HEK293 (cell line): ENCODE data around the gene MFSD11.
A peak's percentile ranks its signal among the peaks of the same experiment; 100 is the strongest.

ENCODE experiments used
- CTCF ChIA-PET: fragments of 350-600 bp; formaldehyde crosslinking; extraction: SDS; loops from one replicate; lab custom pipeline; 2021; ENCODE audit warnings: antibody characterized with exemption; lab: Yijun Ruan, JAX
- POLR2A ChIA-PET: fragments of 300-600 bp; formaldehyde crosslinking; extraction: SDS; loops from one replicate; lab custom pipeline; 2020; ENCODE audit warnings: antibody characterized with exemption, inconsistent platforms; lab: Yijun Ruan, JAX
- H3K27ac ChIP-seq: fragments of 200-500 bp; sonication (Bioruptor generic); 2 replicates; pipeline ENCODE4 v1.5.1; 2014; ENCODE audit warnings: low read depth, low read length, control low read depth, inconsistent platforms; ENCODE audit errors: extremely low read depth
- H3K36me3 ChIP-seq, 2 experiments: fragments of 200-500 bp in 1 of 2; sonication (Bioruptor generic) in 1 of 2; 1 replicate in 1 of 2; 2 replicates in 1 of 2; pipeline ENCODE4 v1.5.1; 2014 to 2017; ENCODE audit warnings: inconsistent platforms in 2 of 2, low read length in 2 of 2; ENCODE audit not compliant: control insufficient read depth in 2 of 2, insufficient read depth in 1 of 2
- H3K4me1 ChIP-seq: fragments of 200-500 bp; sonication (Bioruptor generic); 2 replicates; pipeline ENCODE4 v1.5.1; 2014; ENCODE audit warnings: mild to moderate bottlenecking, low read length, inconsistent platforms; ENCODE audit not compliant: control insufficient read depth, insufficient read depth
- H3K4me3 ChIP-seq: 2 replicates; pipeline ENCODE4 v1.5.1; 2011; ENCODE audit warnings: low read depth, mild to moderate bottlenecking, control low read depth, low read length, moderate library complexity
- H3K9me3 ChIP-seq: fragments of 200-500 bp; sonication (Bioruptor generic); 2 replicates; pipeline ENCODE4 v1.5.1; 2014; ENCODE audit warnings: low read depth, low read length, inconsistent platforms; ENCODE audit not compliant: control insufficient read depth, insufficient read depth
- FEZF1 ChIP-seq: fragments of 450-650 bp; formaldehyde crosslinking; IDR thresholded peaks from 2 replicates; pipeline ENCODE4 v1.5.1; 2016; ENCODE audit warnings: missing biosample characterization, missing genetic modification characterization
- GLI2 ChIP-seq: fragments of 450-650 bp; formaldehyde crosslinking; IDR thresholded peaks from 2 replicates; pipeline ENCODE4; 2017; ENCODE audit warnings: missing biosample characterization, missing genetic modification characterization, low read depth, borderline replicate concordance
- HOXA7 ChIP-seq: sonication (generic); formaldehyde crosslinking; IDR thresholded peaks from 2 replicates; pipeline ENCODE4 v1.8.1; 2022; ENCODE audit warnings: missing genetic modification reagents, borderline replicate concordance
- MZF1 ChIP-seq: fragments of 450-650 bp; formaldehyde crosslinking; IDR thresholded peaks from 2 replicates; pipeline ENCODE4 v1.5.1; 2017; ENCODE audit warnings: missing biosample characterization, missing genetic modification characterization, borderline replicate concordance
- PRDM6 ChIP-seq: fragments of 450-650 bp; formaldehyde crosslinking; IDR thresholded peaks from 2 replicates; pipeline ENCODE4 v1.5.1; 2017; ENCODE audit warnings: missing biosample characterization, missing genetic modification characterization
- ZBTB20 ChIP-seq: fragments of 450-650 bp; formaldehyde crosslinking; IDR thresholded peaks from 2 replicates; pipeline ENCODE4 v1.5.1; 2016; ENCODE audit warnings: missing biosample characterization, missing genetic modification characterization
- ZBTB44 ChIP-seq: fragments of 450-650 bp; IDR thresholded peaks from 2 replicates; pipeline ENCODE4 v1.5.1; 2018; ENCODE audit warnings: missing biosample characterization, mild to moderate bottlenecking, missing genetic modification characterization
- ZIC2 ChIP-seq: fragments of 450-650 bp; formaldehyde crosslinking; IDR thresholded peaks from 2 replicates; pipeline ENCODE4 v1.5.1; 2016; ENCODE audit warnings: missing biosample characterization, missing genetic modification characterization
- ZNF140 ChIP-seq: fragments of 450-650 bp; formaldehyde crosslinking; IDR thresholded peaks from 2 replicates; pipeline ENCODE4 v1.5.1; 2016; ENCODE audit warnings: missing biosample characterization, missing genetic modification characterization
- ZNF292 ChIP-seq: fragments of 450-650 bp; formaldehyde crosslinking; IDR thresholded peaks from 2 replicates; pipeline ENCODE4 v1.5.1; 2016; ENCODE audit warnings: low read depth, missing biosample characterization, missing genetic modification characterization, borderline replicate concordance
- ZNF639 ChIP-seq: fragments of 450-650 bp; formaldehyde crosslinking; IDR thresholded peaks from 2 replicates; pipeline ENCODE4 v1.5.1; 2016; ENCODE audit warnings: missing biosample characterization, missing genetic modification characterization
- ZNF664 ChIP-seq: fragments of 450-650 bp; formaldehyde crosslinking; IDR thresholded peaks from 2 replicates; pipeline ENCODE4 v1.5.1; 2016; ENCODE audit warnings: missing biosample characterization, missing genetic modification characterization
- ZNF747 ChIP-seq: fragments of 450-650 bp; formaldehyde crosslinking; IDR thresholded peaks from 2 replicates; pipeline ENCODE4 v1.5.1; 2016; ENCODE audit warnings: missing biosample characterization, missing genetic modification characterization
- ZSCAN30 ChIP-seq: fragments of 450-650 bp; IDR thresholded peaks from 2 replicates; pipeline ENCODE4 v1.5.1; 2018; ENCODE audit warnings: missing biosample characterization, mild to moderate bottlenecking, missing genetic modification characterization, moderate library complexity
- TF ChIP-seq, protein P1 (sequence below): fragments of 450-650 bp; formaldehyde crosslinking; IDR thresholded peaks from 2 replicates; pipeline ENCODE4 v1.5.1; 2016; ENCODE audit warnings: missing biosample characterization, missing genetic modification characterization
- TF ChIP-seq, protein P2 (sequence below): fragments of 450-650 bp; formaldehyde crosslinking; IDR thresholded peaks from 2 replicates; pipeline ENCODE4 v1.5.1; 2016; ENCODE audit warnings: missing biosample characterization, missing genetic modification characterization
- TF ChIP-seq, protein P3 (sequence below): fragments of 450-650 bp; formaldehyde crosslinking; IDR thresholded peaks from 2 replicates; pipeline ENCODE4 v1.5.1; 2016; ENCODE audit warnings: missing biosample characterization, missing genetic modification characterization
- TF ChIP-seq, protein P4 (sequence below): fragments of 450-650 bp; formaldehyde crosslinking; IDR thresholded peaks from 2 replicates; pipeline ENCODE4 v1.5.1; 2017; ENCODE audit warnings: missing biosample characterization, missing genetic modification characterization

The MFSD11 gene

DNA sequence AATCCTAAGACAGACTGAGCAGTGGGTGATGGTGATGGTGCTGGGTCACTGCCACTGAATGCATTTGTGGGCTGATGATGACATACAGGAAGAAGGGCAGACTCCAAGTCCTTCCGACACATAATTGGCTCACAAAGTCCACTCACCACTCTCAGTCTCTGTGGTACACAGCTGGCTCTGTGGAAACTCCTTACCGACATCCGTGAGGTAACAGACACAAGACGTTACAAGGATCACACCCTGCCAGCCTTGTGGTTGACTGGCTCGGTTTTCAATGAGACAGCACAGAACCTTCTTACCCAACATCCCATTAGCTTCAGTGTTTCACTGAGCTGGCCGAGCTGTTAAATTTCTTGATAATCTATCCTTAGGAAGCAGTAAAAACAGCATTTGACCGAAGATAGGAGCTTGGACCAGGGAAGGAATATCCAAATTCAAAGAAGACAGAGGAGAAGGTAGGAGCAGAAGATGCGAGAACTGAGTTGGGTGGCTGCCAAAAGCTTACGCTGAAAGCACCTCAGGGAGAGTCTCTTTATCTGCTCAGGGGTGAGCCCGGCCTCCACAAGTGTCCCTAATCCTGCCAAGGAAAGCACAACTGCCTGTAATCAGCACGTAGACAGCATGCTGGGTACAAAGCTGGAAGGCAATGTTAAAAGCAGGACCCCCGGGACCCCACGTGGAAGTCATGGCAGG is 21.6 kb upstream of the MFSD11 start (continued):
- peak; percentile 32; the same call in 1 of the 2 replicates for TF ChIP-seq PRDM6 (tag by site-specific recombination)
- TF ChIP-seq ZNF664 (tag by site-specific recombination): no peak
- TF ChIP-seq, all 188 proteins: peak for 36

GRCh38 chr17:76716839-76717215 is 21.1 kb upstream of the MFSD11 start:
- POLR2A ChIA-PET: interaction anchor here (0.6 to 3.1 kb wide), 17 partner anchors 8 to 1720 kb away, joined by 3 to 22 read pairs (median 4); partner anchors contain the start of genes JMJD6, METTL23 and MFSD11
- TF ChIP-seq GLI2 (0 out of 2 replicates have a peak, but pooled peaks have one; percentile 4), ZIC2 (tag by site-specific recombination) (peak; percentile 40; the same call in 1 of the 2 replicates), ZNF140 (tag by site-specific recombination) (no peak), MZF1 (tag by site-specific recombination) (0 out of 2 replicates have a peak, but pooled peaks have one; percentile 1), ZBTB20 (tag by site-specific recombination) (peak; percentile 72), ZBTB44 (tag by site-specific recombination) (0 out of 2 replicates have a peak, but pooled peaks have one; percentile 34), ZNF639 (no peak), FEZF1 (tag by site-specific recombination) (peak; percentile 99)
- TF ChIP-seq, protein P1, sequence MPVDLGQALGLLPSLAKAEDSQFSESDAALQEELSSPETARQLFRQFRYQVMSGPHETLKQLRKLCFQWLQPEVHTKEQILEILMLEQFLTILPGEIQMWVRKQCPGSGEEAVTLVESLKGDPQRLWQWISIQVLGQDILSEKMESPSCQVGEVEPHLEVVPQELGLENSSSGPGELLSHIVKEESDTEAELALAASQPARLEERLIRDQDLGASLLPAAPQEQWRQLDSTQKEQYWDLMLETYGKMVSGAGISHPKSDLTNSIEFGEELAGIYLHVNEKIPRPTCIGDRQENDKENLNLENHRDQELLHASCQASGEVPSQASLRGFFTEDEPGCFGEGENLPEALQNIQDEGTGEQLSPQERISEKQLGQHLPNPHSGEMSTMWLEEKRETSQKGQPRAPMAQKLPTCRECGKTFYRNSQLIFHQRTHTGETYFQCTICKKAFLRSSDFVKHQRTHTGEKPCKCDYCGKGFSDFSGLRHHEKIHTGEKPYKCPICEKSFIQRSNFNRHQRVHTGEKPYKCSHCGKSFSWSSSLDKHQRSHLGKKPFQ: no peak
- TF ChIP-seq, protein P2, sequence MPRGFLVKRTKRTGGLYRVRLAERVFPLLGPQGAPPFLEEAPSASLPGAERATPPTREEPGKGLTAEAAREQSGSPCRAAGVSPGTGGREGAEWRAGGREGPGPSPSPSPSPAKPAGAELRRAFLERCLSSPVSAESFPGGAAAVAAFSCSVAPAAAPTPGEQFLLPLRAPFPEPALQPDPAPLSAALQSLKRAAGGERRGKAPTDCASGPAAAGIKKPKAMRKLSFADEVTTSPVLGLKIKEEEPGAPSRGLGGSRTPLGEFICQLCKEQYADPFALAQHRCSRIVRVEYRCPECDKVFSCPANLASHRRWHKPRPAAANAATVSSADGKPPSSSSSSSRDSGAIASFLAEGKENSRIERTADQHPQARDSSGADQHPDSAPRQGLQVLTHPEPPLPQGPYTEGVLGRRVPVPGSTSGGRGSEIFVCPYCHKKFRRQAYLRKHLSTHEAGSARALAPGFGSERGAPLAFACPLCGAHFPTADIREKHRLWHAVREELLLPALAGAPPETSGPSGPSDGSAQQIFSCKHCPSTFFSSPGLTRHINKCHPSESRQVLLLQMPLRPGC (tag by site-specific recombination): 0 out of 2 replicates have a peak, but pooled peaks have one; percentile 1
- TF ChIP-seq, all 188 proteins: peak for 7
- Histone ChIP-seq H3K4me3 (no peak overlapping the region), H3K36me3 (peaks cover 48 to 86% of the 10 kb centered on the region in 2 experiments), H3K4me1 (peaks cover 27% of the 10 kb centered on the region), H3K27ac (peak overlapping the region; percentile 70), H3K9me3 (no peaks in the 10 kb centered on the region)
- CTCF ChIA-PET: interaction anchor here (0.5 to 9.8 kb wide), 14 partner anchors 9 to 531 kb away, joined by 3 to 175 read pairs (median 6); partner anchors contain the start of genes JMJD6 and METTL23

GRCh38 chr17:76718516-76718915 is 19.4 kb upstream of the MFSD11 start:
- no peak overlapping the region for H3K4me3 ChIP-seq
- ChIA-PET POLR2A (interaction anchor here (0.7 to 3.1 kb wide), 4 partner anchors 7 to 36 kb away, joined by 3 to 22 read pairs (median 6); partner anchors contain the start of genes JMJD6 and METTL23), CTCF (interaction anchor here (0.7 to 9.8 kb wide), 4 partner anchors 32 to 348 kb away, joined by 3 to 175 read pairs (median 4); no protein-coding TSS in a partner anchor)
- no peaks in the 10 kb centered on the region for H3K9me3 ChIP-seq
- H3K4me1 ChIP-seq: peaks cover 24% of the 10 kb centered on the region
- peaks cover 62 to 91% of the 10 kb centered on the region in 2 experiments for H3K36me3 ChIP-seq
- H3K27ac ChIP-seq: no peak overlapping the region
- TF ChIP-seq, protein P3, sequence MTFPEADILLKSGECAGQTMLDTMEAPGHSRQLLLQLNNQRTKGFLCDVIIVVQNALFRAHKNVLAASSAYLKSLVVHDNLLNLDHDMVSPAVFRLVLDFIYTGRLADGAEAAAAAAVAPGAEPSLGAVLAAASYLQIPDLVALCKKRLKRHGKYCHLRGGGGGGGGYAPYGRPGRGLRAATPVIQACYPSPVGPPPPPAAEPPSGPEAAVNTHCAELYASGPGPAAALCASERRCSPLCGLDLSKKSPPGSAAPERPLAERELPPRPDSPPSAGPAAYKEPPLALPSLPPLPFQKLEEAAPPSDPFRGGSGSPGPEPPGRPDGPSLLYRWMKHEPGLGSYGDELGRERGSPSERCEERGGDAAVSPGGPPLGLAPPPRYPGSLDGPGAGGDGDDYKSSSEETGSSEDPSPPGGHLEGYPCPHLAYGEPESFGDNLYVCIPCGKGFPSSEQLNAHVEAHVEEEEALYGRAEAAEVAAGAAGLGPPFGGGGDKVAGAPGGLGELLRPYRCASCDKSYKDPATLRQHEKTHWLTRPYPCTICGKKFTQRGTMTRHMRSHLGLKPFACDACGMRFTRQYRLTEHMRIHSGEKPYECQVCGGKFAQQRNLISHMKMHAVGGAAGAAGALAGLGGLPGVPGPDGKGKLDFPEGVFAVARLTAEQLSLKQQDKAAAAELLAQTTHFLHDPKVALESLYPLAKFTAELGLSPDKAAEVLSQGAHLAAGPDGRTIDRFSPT (tag by site-specific recombination): no peak
- TF ChIP-seq HOXA7 (CRISPR knock-in tag) (no peak), ZSCAN30 (no peak), ZNF747 (tag by site-specific recombination) (no peak), ZNF292 (tag by site-specific recombination) (no peak)
- TF ChIP-seq, protein P4, sequence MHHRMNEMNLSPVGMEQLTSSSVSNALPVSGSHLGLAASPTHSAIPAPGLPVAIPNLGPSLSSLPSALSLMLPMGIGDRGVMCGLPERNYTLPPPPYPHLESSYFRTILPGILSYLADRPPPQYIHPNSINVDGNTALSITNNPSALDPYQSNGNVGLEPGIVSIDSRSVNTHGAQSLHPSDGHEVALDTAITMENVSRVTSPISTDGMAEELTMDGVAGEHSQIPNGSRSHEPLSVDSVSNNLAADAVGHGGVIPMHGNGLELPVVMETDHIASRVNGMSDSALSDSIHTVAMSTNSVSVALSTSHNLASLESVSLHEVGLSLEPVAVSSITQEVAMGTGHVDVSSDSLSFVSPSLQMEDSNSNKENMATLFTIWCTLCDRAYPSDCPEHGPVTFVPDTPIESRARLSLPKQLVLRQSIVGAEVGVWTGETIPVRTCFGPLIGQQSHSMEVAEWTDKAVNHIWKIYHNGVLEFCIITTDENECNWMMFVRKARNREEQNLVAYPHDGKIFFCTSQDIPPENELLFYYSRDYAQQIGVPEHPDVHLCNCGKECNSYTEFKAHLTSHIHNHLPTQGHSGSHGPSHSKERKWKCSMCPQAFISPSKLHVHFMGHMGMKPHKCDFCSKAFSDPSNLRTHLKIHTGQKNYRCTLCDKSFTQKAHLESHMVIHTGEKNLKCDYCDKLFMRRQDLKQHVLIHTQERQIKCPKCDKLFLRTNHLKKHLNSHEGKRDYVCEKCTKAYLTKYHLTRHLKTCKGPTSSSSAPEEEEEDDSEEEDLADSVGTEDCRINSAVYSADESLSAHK: no peak
